ENCODE measurements around the gene B4GALT4.

DNA sequence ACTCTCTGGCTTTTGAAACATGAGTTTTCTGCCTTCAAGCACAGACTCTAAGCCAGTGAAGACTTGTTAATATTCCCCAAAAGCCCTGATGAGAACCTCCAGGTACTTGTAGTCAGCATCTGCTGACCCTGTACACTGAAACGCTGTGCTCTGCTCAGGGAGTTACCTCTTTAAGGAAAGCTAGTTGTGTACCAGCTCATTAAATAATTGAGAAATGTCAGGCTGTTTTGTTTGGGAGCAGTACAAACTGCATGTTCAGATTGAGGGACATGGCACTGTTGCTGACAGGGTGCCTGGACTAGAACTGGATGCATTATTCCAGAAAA lies 45.6 kb downstream of the B4GALT4 start:
- TF ChIP-seq, protein P1, sequence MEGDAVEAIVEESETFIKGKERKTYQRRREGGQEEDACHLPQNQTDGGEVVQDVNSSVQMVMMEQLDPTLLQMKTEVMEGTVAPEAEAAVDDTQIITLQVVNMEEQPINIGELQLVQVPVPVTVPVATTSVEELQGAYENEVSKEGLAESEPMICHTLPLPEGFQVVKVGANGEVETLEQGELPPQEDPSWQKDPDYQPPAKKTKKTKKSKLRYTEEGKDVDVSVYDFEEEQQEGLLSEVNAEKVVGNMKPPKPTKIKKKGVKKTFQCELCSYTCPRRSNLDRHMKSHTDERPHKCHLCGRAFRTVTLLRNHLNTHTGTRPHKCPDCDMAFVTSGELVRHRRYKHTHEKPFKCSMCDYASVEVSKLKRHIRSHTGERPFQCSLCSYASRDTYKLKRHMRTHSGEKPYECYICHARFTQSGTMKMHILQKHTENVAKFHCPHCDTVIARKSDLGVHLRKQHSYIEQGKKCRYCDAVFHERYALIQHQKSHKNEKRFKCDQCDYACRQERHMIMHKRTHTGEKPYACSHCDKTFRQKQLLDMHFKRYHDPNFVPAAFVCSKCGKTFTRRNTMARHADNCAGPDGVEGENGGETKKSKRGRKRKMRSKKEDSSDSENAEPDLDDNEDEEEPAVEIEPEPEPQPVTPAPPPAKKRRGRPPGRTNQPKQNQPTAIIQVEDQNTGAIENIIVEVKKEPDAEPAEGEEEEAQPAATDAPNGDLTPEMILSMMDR (IDR thresholded peaks at IDR 0.05), result no peak
- no peak for TF ChIP-seq POLR2A (IDR thresholded peaks at IDR 0.05)
